Stimulated activated memory B cell treated with anti-CD40 and anti-IgM and Interleukin-4, amounts not matched to agents 10 μg/mL and 1 μg/mL and 100 μg/mL, for 72 hours (primary cell): ENCODE data around the gene GPR33.
"Not testable (repeated sequence)": the region's sequence is repeated elsewhere in the genome, so short reads cannot be mapped to it uniquely, and the experiment has no call there.

ENCODE experiments used
- ATAC-seq: fragments of 150-1000 bp; cut with Tn5 transposase; 2 replicates; pipeline ENCODE4 v1.10.0; 2021
- H3K27ac Mint-ChIP-seq: one replicate; pipeline ENCODE4 v1.8.0; 2022; ENCODE audit warnings: mild to moderate bottlenecking, mixed read lengths
- H3K27me3 Mint-ChIP-seq: one replicate; pipeline ENCODE4 v1.8.0; 2022; ENCODE audit warnings: mixed read lengths
- H3K36me3 Mint-ChIP-seq: one replicate; pipeline ENCODE4 v1.8.0; 2022; ENCODE audit warnings: mixed read lengths
- H3K4me1 Mint-ChIP-seq: one replicate; pipeline ENCODE4 v1.8.0; 2022; ENCODE audit warnings: mixed read lengths
- H3K4me3 Mint-ChIP-seq: one replicate; pipeline ENCODE4 v1.8.0; 2022; ENCODE audit warnings: mild to moderate bottlenecking, moderate library complexity, mixed read lengths
- H3K9me3 Mint-ChIP-seq: one replicate; pipeline ENCODE4 v1.8.0; 2022; ENCODE audit warnings: mixed read lengths

The GPR33 gene

DNA sequence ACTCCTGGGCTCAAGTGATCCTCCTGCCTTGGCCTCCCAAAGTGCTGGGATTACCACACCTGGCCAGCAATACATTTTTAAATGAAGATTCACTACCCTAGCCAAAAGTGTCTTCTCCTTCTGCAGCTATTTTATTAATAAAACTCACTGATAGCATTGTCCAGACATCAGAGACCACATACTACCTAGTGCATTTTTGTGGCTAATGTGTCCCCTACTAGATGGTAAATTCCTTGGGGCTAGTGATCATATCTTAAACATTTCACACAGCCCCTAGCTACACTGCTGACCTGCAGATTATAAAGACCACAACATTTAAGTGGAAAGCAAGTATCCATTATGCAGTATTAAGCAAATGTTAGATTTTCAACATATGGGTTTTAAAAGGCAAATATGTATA, 47.6 kb downstream of the GPR33 start:
- Mint-ChIP-seq H3K27ac (no peak overlapping the region), H3K9me3 (peaks cover 3% of the 10 kb centered on the region), H3K27me3 (no peaks in the 10 kb centered on the region)

DNA sequence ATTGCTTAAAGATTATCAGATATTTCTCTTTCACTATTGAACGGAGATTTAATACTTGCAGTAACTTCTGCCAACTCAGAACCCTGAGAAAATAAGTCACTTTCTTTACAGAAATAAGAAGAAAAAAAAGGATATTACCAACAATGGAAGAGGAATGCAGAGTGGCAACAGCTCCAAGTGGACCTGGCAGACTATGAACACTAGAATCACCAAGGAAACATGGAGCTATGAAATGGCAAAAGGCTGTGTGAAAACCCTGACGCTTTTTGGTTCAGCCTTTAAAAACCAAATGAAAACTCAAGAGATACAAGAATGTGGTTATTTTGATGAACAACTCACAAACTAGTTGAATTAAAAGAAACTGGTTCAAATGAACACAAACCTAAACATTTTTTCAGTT, 48.3 kb downstream of the GPR33 start:
- ATAC-seq: no peak
- H3K4me1 Mint-ChIP-seq: peaks cover 12% of the 10 kb centered on the region

More for the DNA sequence above, 47.6 kb downstream of the GPR33 start:
- Mint-ChIP-seq H3K4me1 (peaks cover 12% of the 10 kb centered on the region), H3K36me3 (peaks cover 17% of the 10 kb centered on the region), H3K4me3 (no peak overlapping the region)
- ATAC-seq: no peak

DNA sequence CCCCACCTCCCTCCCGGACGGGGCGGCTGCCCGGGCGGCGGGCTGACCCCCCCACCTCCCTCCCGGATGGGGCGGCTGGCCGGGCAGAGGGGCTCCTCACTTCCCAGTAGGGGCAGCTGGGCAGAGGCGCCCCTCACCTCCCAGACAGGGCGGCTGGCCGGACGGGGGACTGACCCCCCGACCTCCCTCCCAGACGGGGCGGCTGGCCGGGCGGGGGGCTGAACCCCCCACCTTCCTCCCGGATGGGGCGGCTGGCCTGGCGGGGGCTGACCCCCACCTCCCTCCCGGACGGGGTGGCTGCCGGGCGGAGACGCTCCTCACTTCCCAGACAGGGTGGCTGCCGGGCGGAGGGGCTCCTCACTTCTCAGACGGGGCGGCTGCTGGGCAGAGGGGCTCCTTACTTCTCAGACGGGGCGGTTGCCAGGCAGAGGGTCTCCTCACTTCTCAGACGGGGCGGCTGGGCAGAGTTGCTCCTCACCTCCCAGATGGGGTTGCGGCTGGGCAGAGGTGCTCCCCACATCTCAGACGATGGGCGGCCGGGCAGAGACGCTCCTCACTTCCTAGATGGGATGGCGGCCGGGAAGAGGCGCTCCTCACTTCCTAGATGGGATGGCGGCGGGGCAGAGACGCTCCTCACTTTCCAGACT, 50.7 kb downstream of the GPR33 start:
- H3K27me3 Mint-ChIP-seq, H3K9me3 Mint-ChIP-seq, H3K27ac Mint-ChIP-seq, ATAC-seq, H3K4me3 Mint-ChIP-seq: not testable (repeated sequence)
- Mint-ChIP-seq H3K36me3 (peaks cover 17% of the 10 kb centered on the region), H3K4me1 (peaks cover 12% of the 10 kb centered on the region)

More for the DNA sequence above, 48.3 kb downstream of the GPR33 start:
- H3K27ac Mint-ChIP-seq: no peak overlapping the region
- no peaks in the 10 kb centered on the region for H3K27me3 Mint-ChIP-seq
- peaks cover 3% of the 10 kb centered on the region for H3K9me3 Mint-ChIP-seq
- H3K4me3 Mint-ChIP-seq: no peak overlapping the region
- H3K36me3 Mint-ChIP-seq: peaks cover 18% of the 10 kb centered on the region

DNA sequence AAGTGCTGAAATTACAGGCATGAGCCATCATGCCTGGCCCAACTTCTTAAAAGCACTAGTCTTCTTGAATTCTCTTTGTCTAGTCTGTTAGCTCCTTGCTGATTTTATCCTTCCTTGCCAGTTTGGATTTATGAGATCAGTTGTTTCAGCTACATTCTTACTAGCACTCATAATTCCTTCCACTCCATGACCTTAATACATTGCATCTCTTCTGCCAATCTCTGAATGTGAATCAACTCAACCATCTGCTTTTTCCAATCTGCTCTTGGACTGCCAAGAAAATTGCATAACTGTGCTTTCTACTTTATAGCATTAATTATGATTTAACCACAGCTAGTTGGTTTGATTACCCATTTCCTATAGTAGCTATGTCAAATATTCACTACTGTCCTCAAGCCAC, 52.6 kb downstream of the GPR33 start:
- H3K36me3 Mint-ChIP-seq: peaks cover 34% of the 10 kb centered on the region
- no peak overlapping the region for H3K4me3 Mint-ChIP-seq
- H3K4me1 Mint-ChIP-seq: peaks cover 12% of the 10 kb centered on the region
- H3K9me3 Mint-ChIP-seq: peaks cover 4% of the 10 kb centered on the region
- ATAC-seq: no peak
- no peaks in the 10 kb centered on the region for H3K27me3 Mint-ChIP-seq
- no peak overlapping the region for H3K27ac Mint-ChIP-seq
